Activated T-cell treated with anti-CD3 and anti-CD28 coated beads for 24 hours (primary cell): ENCODE results near the gene CCL4L2.
"Not testable (repeated sequence)": the region's sequence is repeated elsewhere in the genome, so short reads cannot be mapped to it uniquely, and the experiment has no call there.

Experiments
- DNase-seq: peaks from one replicate; pipeline ENCODE4 v3.0.0-alpha.2; 2020; ENCODE audit warnings: low read depth

CCL4L2 gene

DNA sequence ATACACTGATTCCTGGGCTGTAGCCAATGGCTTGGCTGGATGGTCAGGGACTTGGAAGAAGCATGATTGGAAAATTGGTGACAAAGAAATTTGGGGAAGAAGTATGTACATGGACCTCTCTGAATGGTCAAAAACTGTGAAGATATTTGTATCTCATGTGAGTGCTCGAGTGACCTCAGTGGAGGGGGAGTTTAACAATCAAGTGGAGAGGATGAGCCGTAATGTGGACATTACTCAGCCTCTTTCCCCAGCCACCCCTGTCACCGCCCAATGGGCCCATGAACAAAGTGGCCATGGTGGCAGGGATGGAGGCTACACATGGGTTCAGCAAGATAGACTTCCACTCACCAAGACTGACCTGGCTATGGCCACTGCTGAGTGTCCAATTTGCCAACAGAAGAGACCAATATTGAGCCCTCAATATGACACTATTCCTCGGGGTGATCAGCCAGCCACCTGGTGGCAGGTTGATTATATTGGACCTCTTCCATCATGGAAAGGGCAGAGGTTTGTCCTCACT lies 10.8 kb downstream of the CCL4L2 start:
- not testable (repeated sequence) for DNase-seq

DNA sequence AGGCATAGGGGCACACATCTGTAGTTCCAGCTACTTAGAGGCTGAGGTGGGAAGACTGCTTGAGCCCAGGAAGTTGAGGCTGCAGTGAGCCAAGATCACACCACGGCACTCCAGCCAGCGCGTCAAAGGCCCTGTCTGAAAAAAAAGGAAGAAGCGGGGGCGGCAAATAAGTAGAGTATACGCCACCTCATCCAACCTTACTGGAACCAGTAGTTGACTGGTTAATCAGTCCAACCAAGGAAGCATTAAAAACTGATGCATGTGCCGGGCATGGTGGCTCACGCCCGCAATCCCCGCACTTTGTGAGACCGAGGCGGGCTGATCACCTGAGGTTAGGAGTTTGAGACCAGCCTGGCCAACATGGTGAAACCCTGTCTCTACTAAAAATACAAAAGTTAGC lies 12.1 kb downstream of the CCL4L2 start:
- not testable (repeated sequence) for DNase-seq

DNA sequence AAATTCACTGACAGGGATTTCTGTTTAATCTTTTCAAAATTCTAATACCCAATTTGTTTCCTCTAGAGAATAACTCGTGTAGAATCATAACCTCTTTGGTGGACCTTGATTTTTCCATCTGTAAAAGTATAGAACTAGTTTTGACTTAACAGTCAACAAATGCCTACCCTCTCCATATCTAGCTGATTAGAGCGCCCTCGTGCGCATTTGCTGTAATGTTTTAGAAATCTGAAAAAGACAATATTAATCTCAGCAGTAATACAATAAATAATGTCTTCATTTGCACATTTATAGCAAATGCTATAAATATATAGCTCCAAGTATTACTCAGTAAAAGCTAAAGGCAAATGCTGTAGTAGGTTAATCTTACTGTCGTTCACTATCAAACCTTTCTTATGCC lies 18.8 kb downstream of the CCL4L2 start:
- not testable (repeated sequence) for DNase-seq

DNA sequence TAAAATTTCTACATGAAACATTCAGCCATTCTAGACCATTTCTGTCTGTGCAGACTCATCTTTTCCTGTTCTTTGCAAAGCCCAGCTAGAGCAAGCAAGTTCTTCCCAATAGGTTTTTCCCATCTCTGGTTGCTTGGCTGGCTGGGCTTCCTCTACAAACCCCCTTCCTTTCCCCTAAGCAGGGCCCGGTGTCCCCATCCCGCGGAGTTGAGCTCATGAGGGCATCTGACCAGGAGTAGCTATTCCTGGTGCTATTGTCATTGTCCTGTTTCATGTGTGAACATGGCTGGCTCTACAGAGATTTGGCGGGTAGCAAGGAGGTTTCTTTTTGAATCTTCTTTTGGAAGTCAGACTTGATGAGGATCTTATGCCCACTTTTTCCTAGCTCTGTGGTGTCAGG lies 31.2 kb downstream of the CCL4L2 start:
- DNase-seq: not testable (repeated sequence)
